Panc1 (cell line): ENCODE measurements around the gene GPR27. TPM values are rescaled to one million over a fixed set of nuclear protein-coding genes. Genes with fewer than 3 reads are reported as not detected.

Source experiments
- ATAC-seq: fragments of 200-7000 bp; cut with Tn5 transposase; 2 replicates; pipeline ENCODE4 v1.9.1; 2020; ENCODE audit warnings: mild to moderate bottlenecking, moderate library complexity
- BruUV-seq: library from RNA; stranded (reverse); fragments of 400-500 nt; replicated peaks from 2 replicates; lab custom pipeline; 2021; lab: Mats Ljungman, UMichigan
- CTCF ChIA-PET: fragments of 300-600 bp; sonication (Branson Sonifier 250); formaldehyde crosslinking; loops from one replicate; lab custom pipeline; 2022; ENCODE audit warnings: antibody characterized with exemption; lab: Charles Lee
- POLR2A ChIA-PET: fragments of 300-600 bp; sonication (Branson Sonifier 250); formaldehyde crosslinking; loops from one replicate; lab custom pipeline; 2022; ENCODE audit warnings: antibody characterized with exemption; lab: Charles Lee
- DNase-seq: peaks from one replicate; pipeline ENCODE4 v3.0.0-alpha.2; 2010; ENCODE audit warnings: low read depth, low spot score
- H3K27ac ChIP-seq: 2 replicates; pipeline ENCODE4 v1.5.1; 2011; ENCODE audit warnings: mild to moderate bottlenecking, low read length, inconsistent platforms
- H3K27me3 ChIP-seq: fragments of 200-500 bp; sonication (Bioruptor generic); 2 replicates; pipeline ENCODE4 v1.6.0; 2014; ENCODE audit warnings: low read length, inconsistent platforms; ENCODE audit not compliant: control insufficient read depth, insufficient read depth
- H3K36me3 ChIP-seq: fragments of 200-500 bp; sonication (Bioruptor generic); 2 replicates; pipeline ENCODE4 v1.5.1; 2014; ENCODE audit warnings: inconsistent platforms, mild to moderate bottlenecking, low read length, moderate library complexity; ENCODE audit not compliant: control insufficient read depth, insufficient read depth
- H3K4me1 ChIP-seq: 2 replicates; pipeline ENCODE4 v1.5.1; 2011; ENCODE audit warnings: inconsistent platforms, mild to moderate bottlenecking, low read length, moderate library complexity; ENCODE audit not compliant: control insufficient read depth, insufficient read depth
- H3K4me3 ChIP-seq, 2 experiments: 2 replicates each; pipeline ENCODE4 v1.5.1; 2011 to 2012; ENCODE audit warnings: low read depth in 2 of 2, low read length in 2 of 2, mild to moderate bottlenecking in 2 of 2, inconsistent platforms in 1 of 2, moderate library complexity in 1 of 2
- H3K9me3 ChIP-seq: fragments of 200-500 bp; sonication (Bioruptor generic); 2 replicates; pipeline ENCODE4 v1.5.1; 2014; ENCODE audit warnings: low read depth, mild to moderate bottlenecking, inconsistent platforms, low read length, moderate library complexity; ENCODE audit not compliant: control insufficient read depth, insufficient read depth
- POLR2AphosphoS5 ChIP-seq: IDR thresholded peaks from 2 replicates; pipeline ENCODE4 v1.6.1; 2012; ENCODE audit warnings: mild to moderate bottlenecking, low read depth, low read length, moderate library complexity
- SIN3A ChIP-seq: IDR thresholded peaks from 2 replicates; pipeline ENCODE4 v1.6.1; 2012; ENCODE audit warnings: low read depth, mild to moderate bottlenecking, low read length, moderate library complexity, borderline replicate concordance; ENCODE audit not compliant: insufficient read depth
- TCF7L2 ChIP-seq: IDR thresholded peaks from 2 replicates; pipeline ENCODE4 v1.6.1; 2011; ENCODE audit warnings: mild to moderate bottlenecking, low read depth, low read length, inconsistent platforms
- in situ Hi-C: cut with HindIII; loops from 2 replicates; pipeline ENCODE4 v1.10.0; 2016; ENCODE audit warnings: low sequenced_read_pairs, low pct_unique_long_range_greater_than_20kb
- intact Hi-C: fragments of 100-400 bp; cut with micrococcal nuclease; formaldehyde crosslinking; loops from one replicate; pipeline ENCODE4 v1.10.0; 2022; ENCODE audit not compliant: unreplicated experiment
- total RNA-seq: library from RNA; stranded (reverse); gene quantifications from one replicate; pipeline ENCODE4 v1.2.1, GENCODE V29; 2021; ENCODE audit not compliant: unreplicated experiment
- TF ChIP-seq, protein P1 (sequence below): fragments of 450-650 bp; IDR thresholded peaks from 2 replicates; pipeline ENCODE4 v1.5.1; 2017; ENCODE audit warnings: mild to moderate bottlenecking
- TF ChIP-seq, protein P2 (sequence below), 2 experiments: IDR thresholded peaks; 2 replicates each; pipeline ENCODE4 v1.6.1; 2011 to 2012; ENCODE audit warnings: low read depth in 2 of 2, control low read depth in 1 of 2, low read length in 1 of 2, mild to moderate bottlenecking in 1 of 2, moderate library complexity in 1 of 2; ENCODE audit not compliant: insufficient read depth in 1 of 2

GPR27 gene
- total RNA-seq, 1 experiment from 2014 or later, result 0.15 TPM

DNA sequence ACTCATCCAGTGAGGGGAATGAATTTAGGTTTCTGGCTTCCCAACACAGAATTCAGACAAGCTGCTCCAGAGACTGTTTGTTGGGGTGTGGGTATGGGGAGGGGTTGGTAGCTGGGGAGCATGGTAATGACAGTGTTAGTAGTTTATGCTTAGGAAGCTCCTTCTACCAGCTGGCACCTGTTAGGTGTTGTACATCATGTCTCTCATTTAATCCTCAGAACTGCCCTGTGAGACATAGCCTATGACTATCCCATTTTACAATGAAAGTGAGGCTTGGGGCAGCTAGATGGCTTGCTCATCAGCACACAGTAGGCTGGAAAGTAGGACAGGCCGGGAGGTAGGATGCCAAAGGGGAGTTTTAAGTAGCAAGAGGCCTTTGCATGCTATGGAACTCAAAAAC, 31.0 kb upstream of the GPR27 start:
- POLR2A ChIA-PET, result no interaction called here
- no peaks in the 10 kb centered on the region for H3K9me3 ChIP-seq
- no peak for ATAC-seq
- no peaks in the 10 kb centered on the region for H3K36me3 ChIP-seq
- CTCF ChIA-PET, result no interaction called here
- H3K4me3 ChIP-seq, result no peak overlapping the region
- no peak for DNase-seq
- TF ChIP-seq SIN3A (no peak), POLR2AphosphoS5 (no peak), TCF7L2 (no peak)
- TF ChIP-seq, protein P1, sequence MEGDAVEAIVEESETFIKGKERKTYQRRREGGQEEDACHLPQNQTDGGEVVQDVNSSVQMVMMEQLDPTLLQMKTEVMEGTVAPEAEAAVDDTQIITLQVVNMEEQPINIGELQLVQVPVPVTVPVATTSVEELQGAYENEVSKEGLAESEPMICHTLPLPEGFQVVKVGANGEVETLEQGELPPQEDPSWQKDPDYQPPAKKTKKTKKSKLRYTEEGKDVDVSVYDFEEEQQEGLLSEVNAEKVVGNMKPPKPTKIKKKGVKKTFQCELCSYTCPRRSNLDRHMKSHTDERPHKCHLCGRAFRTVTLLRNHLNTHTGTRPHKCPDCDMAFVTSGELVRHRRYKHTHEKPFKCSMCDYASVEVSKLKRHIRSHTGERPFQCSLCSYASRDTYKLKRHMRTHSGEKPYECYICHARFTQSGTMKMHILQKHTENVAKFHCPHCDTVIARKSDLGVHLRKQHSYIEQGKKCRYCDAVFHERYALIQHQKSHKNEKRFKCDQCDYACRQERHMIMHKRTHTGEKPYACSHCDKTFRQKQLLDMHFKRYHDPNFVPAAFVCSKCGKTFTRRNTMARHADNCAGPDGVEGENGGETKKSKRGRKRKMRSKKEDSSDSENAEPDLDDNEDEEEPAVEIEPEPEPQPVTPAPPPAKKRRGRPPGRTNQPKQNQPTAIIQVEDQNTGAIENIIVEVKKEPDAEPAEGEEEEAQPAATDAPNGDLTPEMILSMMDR, result no peak
- TF ChIP-seq, protein P2, sequence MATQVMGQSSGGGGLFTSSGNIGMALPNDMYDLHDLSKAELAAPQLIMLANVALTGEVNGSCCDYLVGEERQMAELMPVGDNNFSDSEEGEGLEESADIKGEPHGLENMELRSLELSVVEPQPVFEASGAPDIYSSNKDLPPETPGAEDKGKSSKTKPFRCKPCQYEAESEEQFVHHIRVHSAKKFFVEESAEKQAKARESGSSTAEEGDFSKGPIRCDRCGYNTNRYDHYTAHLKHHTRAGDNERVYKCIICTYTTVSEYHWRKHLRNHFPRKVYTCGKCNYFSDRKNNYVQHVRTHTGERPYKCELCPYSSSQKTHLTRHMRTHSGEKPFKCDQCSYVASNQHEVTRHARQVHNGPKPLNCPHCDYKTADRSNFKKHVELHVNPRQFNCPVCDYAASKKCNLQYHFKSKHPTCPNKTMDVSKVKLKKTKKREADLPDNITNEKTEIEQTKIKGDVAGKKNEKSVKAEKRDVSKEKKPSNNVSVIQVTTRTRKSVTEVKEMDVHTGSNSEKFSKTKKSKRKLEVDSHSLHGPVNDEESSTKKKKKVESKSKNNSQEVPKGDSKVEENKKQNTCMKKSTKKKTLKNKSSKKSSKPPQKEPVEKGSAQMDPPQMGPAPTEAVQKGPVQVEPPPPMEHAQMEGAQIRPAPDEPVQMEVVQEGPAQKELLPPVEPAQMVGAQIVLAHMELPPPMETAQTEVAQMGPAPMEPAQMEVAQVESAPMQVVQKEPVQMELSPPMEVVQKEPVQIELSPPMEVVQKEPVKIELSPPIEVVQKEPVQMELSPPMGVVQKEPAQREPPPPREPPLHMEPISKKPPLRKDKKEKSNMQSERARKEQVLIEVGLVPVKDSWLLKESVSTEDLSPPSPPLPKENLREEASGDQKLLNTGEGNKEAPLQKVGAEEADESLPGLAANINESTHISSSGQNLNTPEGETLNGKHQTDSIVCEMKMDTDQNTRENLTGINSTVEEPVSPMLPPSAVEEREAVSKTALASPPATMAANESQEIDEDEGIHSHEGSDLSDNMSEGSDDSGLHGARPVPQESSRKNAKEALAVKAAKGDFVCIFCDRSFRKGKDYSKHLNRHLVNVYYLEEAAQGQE (IDR thresholded peaks at IDR 0.05; ENCODE audit: insufficient read depth in 1 of 2, low read depth in 2 of 2, low read length in 1 of 2), result no peak
- in situ Hi-C loops, result no loop called here
- no peak overlapping the region for H3K27ac ChIP-seq
- intact Hi-C loops, result no loop called here
- no TSS peak for BruUV-seq
- no peaks in the 10 kb centered on the region for H3K4me1 ChIP-seq
- peaks cover 17% of the 10 kb centered on the region for H3K27me3 ChIP-seq

DNA sequence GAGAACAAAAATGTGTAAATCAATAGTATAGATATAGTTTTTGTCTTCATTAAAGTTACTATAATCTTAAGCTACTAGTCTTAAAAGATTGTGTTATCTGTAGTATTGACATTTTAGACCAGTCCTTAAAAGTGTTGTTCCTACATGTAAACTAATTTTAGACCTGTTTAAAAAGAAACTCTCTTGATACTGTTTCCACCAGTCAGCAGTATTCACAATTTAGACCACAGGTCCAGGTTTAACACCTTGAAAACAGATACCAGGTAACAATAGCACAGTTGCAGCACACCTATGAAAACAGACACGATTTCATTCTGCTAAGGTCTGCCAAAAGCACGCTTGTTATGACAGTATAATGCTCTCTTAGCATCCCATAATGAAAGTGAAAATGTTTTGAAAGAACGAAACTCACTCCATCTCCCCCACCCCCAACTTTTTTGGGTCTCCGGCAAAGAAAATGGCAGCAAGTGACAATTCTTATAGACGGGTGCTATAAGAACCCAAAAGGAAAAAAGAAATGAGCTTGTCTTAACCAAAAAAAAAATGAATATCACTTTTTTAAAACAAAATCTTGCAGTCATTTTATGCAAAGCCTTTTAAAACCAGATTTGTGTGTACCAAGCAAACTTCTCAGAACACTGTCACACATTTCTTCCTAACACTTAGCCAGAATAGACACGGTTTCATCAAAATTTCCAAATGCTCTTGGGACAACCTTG, 30.0 kb upstream of the GPR27 start:
- H3K27me3 ChIP-seq, result peaks cover 18% of the 10 kb centered on the region
- BruUV-seq, result no TSS peak
- TF ChIP-seq, protein P2 (IDR thresholded peaks at IDR 0.05; ENCODE audit: insufficient read depth in 1 of 2, low read depth in 2 of 2, low read length in 1 of 2), result no peak
- TF ChIP-seq POLR2AphosphoS5 (no peak), SIN3A (no peak), TCF7L2 (no peak)
- TF ChIP-seq, protein P1, result no peak
- POLR2A ChIA-PET, result no interaction called here
- intact Hi-C loops, result no loop called here
- no peak overlapping the region for H3K27ac ChIP-seq
- no peaks in the 10 kb centered on the region for H3K4me1 ChIP-seq
- DNase-seq, result no peak
- in situ Hi-C loops, result no loop called here
- H3K4me3 ChIP-seq, result no peak overlapping the region
- CTCF ChIA-PET, result no interaction called here
- H3K9me3 ChIP-seq, result no peaks in the 10 kb centered on the region
- H3K36me3 ChIP-seq, result no peaks in the 10 kb centered on the region
- ATAC-seq, result no peak
